DND-41 (cell line): Measurements from ENCODE around the gene IFT20.

Source experiments
- ATAC-seq: fragments of 200-7000 bp; cut with Tn5 transposase; 3 replicates; pipeline ENCODE4 v1.9.1; 2021; ENCODE audit warnings: low read depth; ENCODE audit not compliant: insufficient read depth
- DNase-seq: peaks from one replicate; pipeline ENCODE4 v3.0.0-alpha.2; 2020
- H2AFZ ChIP-seq: 2 replicates; pipeline ENCODE4 v1.6.0; 2012; ENCODE audit warnings: low read depth, low read length
- H3K27ac ChIP-seq: 2 replicates; pipeline ENCODE4 v1.5.1; 2012; ENCODE audit warnings: low read length, inconsistent platforms
- H3K27me3 ChIP-seq: fragments of 200-600 bp; sonication (generic); 2 replicates; pipeline ENCODE4 v1.6.0; 2012; ENCODE audit warnings: low read length, mild to moderate bottlenecking, inconsistent platforms; ENCODE audit not compliant: insufficient read depth, poor library complexity
- H3K36me3 ChIP-seq: 2 replicates; pipeline ENCODE4 v1.5.1; 2012; ENCODE audit warnings: low read length, inconsistent platforms; ENCODE audit not compliant: insufficient read depth
- H3K4me1 ChIP-seq: 2 replicates; pipeline ENCODE4 v1.5.1; 2012; ENCODE audit warnings: mild to moderate bottlenecking, low read length; ENCODE audit not compliant: insufficient read depth
- H3K4me2 ChIP-seq: 2 replicates; pipeline ENCODE4 v1.6.0; 2012; ENCODE audit warnings: mild to moderate bottlenecking, moderate library complexity, low read length, inconsistent platforms; ENCODE audit not compliant: insufficient read depth
- H3K4me3 ChIP-seq, 2 experiments: fragments of 200-600 bp in 1 of 2; shearing (Covaris generic) in 1 of 2; 2 replicates each; pipeline ENCODE4 v1.5.1; 2012 to 2016; ENCODE audit warnings: inconsistent platforms in 2 of 2, low read length in 2 of 2, mild to moderate bottlenecking in 2 of 2, low read depth in 1 of 2, moderate library complexity in 1 of 2
- H3K79me2 ChIP-seq: 2 replicates; pipeline ENCODE4 v1.6.0; 2012; ENCODE audit warnings: low read length, inconsistent platforms; ENCODE audit not compliant: insufficient read depth
- H3K9ac ChIP-seq: 2 replicates; pipeline ENCODE4 v1.6.0; 2012; ENCODE audit warnings: low read depth, mild to moderate bottlenecking, inconsistent platforms, low read length, moderate library complexity
- H3K9me3 ChIP-seq: 2 replicates; pipeline ENCODE4 v1.5.1; 2012; ENCODE audit warnings: low read length, moderate library complexity, mild to moderate bottlenecking, inconsistent platforms; ENCODE audit not compliant: insufficient read depth, severe bottlenecking
- H4K20me1 ChIP-seq: 2 replicates; pipeline ENCODE4 v1.6.0; 2012; ENCODE audit warnings: low read length; ENCODE audit not compliant: insufficient read depth
- EZH2 ChIP-seq: IDR thresholded peaks from 3 replicates; pipeline ENCODE4 v1.6.1; 2012; ENCODE audit warnings: borderline replicate concordance, low read depth, mild to moderate bottlenecking, moderate library complexity, low read length, inconsistent platforms; ENCODE audit not compliant: severe bottlenecking
- TF ChIP-seq, protein P1 (sequence below): IDR thresholded peaks from 2 replicates; pipeline ENCODE4 v1.5.1; 2012; ENCODE audit warnings: borderline replicate concordance, low read length, moderate library complexity, mild to moderate bottlenecking; ENCODE audit not compliant: poor library complexity, severe bottlenecking; ENCODE audit errors: extremely low read depth

The IFT20 gene

DNA sequence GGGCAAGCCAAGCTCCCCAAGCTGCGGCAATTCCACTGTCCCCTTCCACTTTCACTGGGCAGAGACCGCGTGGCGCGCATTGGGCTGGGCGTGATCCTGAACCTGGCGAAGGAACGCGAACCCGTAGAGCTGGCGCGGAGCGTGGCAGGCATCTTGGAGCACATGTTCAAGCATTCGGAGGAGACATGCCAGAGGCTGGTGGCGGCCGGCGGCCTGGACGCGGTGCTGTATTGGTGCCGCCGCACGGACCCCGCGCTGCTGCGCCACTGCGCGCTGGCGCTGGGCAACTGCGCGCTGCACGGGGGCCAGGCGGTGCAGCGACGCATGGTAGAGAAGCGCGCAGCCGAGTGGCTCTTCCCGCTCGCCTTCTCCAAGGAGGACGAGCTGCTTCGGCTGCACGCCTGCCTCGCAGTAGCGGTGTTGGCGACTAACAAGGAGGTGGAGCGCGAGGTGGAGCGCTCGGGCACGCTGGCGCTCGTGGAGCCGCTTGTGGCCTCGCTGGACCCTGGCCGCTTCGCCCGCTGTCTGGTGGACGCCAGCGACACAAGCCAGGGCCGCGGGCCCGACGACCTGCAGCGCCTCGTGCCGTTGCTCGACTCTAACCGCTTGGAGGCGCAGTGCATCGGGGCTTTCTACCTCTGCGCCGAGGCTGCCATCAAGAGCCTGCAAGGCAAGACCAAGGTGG is 46.0 kb upstream of the IFT20 start:
- Histone ChIP-seq H3K4me3 (no peak overlapping the region), H3K9ac (no peak overlapping the region), H3K27ac (no peak overlapping the region), H3K4me2 (no peak overlapping the region), H3K9me3 (no peaks in the 10 kb centered on the region), H2AFZ (no peak overlapping the region), H3K36me3 (no peaks in the 10 kb centered on the region), H3K27me3 (no peaks in the 10 kb centered on the region), H3K79me2 (no peaks in the 10 kb centered on the region), H3K4me1 (peaks cover 21% of the 10 kb centered on the region), H4K20me1 (no peaks in the 10 kb centered on the region)
- no peak for TF ChIP-seq EZH2
- TF ChIP-seq, protein P1, sequence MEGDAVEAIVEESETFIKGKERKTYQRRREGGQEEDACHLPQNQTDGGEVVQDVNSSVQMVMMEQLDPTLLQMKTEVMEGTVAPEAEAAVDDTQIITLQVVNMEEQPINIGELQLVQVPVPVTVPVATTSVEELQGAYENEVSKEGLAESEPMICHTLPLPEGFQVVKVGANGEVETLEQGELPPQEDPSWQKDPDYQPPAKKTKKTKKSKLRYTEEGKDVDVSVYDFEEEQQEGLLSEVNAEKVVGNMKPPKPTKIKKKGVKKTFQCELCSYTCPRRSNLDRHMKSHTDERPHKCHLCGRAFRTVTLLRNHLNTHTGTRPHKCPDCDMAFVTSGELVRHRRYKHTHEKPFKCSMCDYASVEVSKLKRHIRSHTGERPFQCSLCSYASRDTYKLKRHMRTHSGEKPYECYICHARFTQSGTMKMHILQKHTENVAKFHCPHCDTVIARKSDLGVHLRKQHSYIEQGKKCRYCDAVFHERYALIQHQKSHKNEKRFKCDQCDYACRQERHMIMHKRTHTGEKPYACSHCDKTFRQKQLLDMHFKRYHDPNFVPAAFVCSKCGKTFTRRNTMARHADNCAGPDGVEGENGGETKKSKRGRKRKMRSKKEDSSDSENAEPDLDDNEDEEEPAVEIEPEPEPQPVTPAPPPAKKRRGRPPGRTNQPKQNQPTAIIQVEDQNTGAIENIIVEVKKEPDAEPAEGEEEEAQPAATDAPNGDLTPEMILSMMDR = no peak
- DNase-seq = no peak
- no peak for ATAC-seq

DNA sequence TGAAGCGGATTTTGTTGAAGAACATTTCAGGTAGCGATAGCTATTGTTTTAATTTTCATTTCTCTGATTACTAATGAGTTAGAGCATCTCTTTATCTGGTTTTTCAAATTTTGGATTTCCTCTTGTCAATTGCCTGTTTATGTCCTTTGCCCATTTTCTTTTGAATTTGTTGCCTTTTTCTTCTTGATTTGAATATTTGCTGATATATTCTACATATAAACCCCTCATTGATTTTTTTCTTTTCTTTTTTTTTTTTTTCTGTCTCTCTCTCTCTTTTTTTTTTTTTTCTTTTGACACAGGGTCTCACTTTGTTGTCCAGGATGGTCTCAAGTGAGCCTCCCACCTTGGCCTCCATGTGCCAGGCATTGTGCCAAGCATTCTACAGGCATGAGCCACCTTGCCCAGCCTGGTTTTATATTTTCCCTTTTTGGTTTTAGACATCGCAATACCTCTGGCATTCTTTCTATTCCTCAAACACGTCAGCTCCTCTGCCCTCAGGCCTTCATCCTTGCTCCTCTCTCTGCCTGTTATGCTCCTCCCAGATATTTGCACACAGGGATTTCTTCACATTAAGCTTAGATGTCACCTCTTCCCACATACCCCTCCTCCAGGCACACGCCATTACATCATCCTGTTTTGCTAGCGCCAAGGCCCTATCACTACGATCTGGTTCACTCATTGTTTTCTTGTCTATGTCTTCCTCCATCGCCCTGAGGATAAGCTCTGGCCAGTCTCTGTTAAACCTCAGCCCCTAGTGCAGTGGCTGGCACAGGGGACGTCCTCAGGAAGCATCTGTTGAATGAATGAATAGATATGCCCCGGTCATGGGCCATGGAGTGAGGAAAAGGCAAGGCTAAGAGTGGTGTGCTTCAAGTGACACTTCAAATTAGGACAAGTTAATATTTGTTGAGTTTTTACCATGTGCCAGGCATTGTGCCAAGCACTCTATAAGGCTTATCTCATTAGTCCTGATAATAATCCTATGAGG is 44.8 kb upstream of the IFT20 start:
- no peak for DNase-seq
- H4K20me1 ChIP-seq = no peaks in the 10 kb centered on the region
- no peaks in the 10 kb centered on the region for H3K27me3 ChIP-seq
- H3K9me3 ChIP-seq = no peaks in the 10 kb centered on the region
- ATAC-seq = no peak
- H3K9ac ChIP-seq = no peak overlapping the region
- peaks cover 16% of the 10 kb centered on the region for H3K4me1 ChIP-seq
- no peak for TF ChIP-seq EZH2
- TF ChIP-seq, protein P1 = no peak
- no peak overlapping the region for H3K27ac ChIP-seq
- no peaks in the 10 kb centered on the region for H3K36me3 ChIP-seq
- no peak overlapping the region for H3K4me3 ChIP-seq
- no peak overlapping the region for H3K4me2 ChIP-seq
- H2AFZ ChIP-seq = no peak overlapping the region
- H3K79me2 ChIP-seq = no peaks in the 10 kb centered on the region

DNA sequence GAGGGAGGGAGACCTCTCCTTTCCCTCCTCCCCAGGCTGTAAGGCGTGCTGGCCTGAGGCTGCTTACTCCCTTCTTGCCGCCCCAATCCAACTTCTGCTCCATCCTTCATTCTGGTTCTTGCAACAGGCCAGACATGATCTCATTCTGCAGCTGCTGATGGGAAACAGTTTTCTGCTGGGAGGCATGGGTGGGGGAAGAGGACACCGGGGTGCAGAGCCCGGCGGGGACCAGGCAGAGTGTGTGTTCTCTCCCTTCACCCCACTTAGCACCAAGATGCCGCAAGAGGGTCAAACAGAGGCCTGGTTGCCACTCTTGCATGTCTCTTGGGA is 37.6 kb upstream of the IFT20 start:
- Histone ChIP-seq H3K27ac (no peak overlapping the region), H2AFZ (no peak overlapping the region), H3K4me1 (peaks cover 4% of the 10 kb centered on the region; the same call in 1 of the 2 replicates), H3K27me3 (no peaks in the 10 kb centered on the region), H3K36me3 (no peaks in the 10 kb centered on the region), H3K4me3 (no peak overlapping the region), H3K4me2 (no peak overlapping the region), H4K20me1 (peaks cover 11% of the 10 kb centered on the region), H3K79me2 (no peaks in the 10 kb centered on the region), H3K9me3 (no peaks in the 10 kb centered on the region), H3K9ac (no peak overlapping the region)
- no peak for DNase-seq
- TF ChIP-seq EZH2 = no peak
- TF ChIP-seq, protein P1 = no peak
- ATAC-seq = no peak
